Sigmoid colon (tissue), 7 donors: ENCODE results near the gene LGALSL. TPM values are rescaled to one million over a fixed set of nuclear protein-coding genes. Genes with fewer than 3 reads are reported as not detected.

Experiments
- DNase-seq: peaks from one replicate; pipeline ENCODE4 v3.0.0-alpha.2; 2019
- H3K27ac ChIP-seq, 4 donors: fragments of 200-600 bp; sonication (generic); one replicate each; pipeline ENCODE4 v1.5.1; 2016 to 2019; ENCODE audit warnings: mild to moderate bottlenecking in 1 of 4
- H3K27me3 ChIP-seq, 3 donors: fragments of 200-600 bp; sonication (generic); one replicate each; pipeline ENCODE4 v1.5.1; 2019; ENCODE audit warnings: mild to moderate bottlenecking in 1 of 3
- H3K36me3 ChIP-seq, 4 donors: fragments of 200-600 bp; sonication (generic); one replicate each; pipeline ENCODE4 v1.5.1; 2016 to 2019
- H3K4me1 ChIP-seq, 4 donors: fragments of 200-600 bp; sonication (generic); one replicate each; pipeline ENCODE4 v1.5.1; 2017 to 2019
- H3K4me3 ChIP-seq, 4 donors: fragments of 200-600 bp; sonication (generic); one replicate each; pipeline ENCODE4 v1.5.1; 2017 to 2019; ENCODE audit warnings: mild to moderate bottlenecking in 2 of 4, moderate library complexity in 1 of 4
- H3K9me3 ChIP-seq, 4 donors: fragments of 200-600 bp in 3 of 4; sonication (generic) in 3 of 4; one replicate each; pipeline versions ENCODE4 v1.5.1 to v1.6.1; 2013 to 2019
- EP300 ChIP-seq, 4 donors: sonication (generic); formaldehyde crosslinking; IDR thresholded peaks; one replicate each; pipeline ENCODE4 v1.6.1; 2017; ENCODE audit warnings: antibody characterized with exemption in 4 of 4
- POLR2A ChIP-seq, 2 donors: fragments of 450-650 bp; IDR thresholded peaks; one replicate each; pipeline ENCODE4 v1.6.1; 2016; ENCODE audit warnings: antibody characterized with exemption in 2 of 2, mild to moderate bottlenecking in 2 of 2, moderate library complexity in 2 of 2
- POLR2AphosphoS5 ChIP-seq, 4 donors: sonication (generic); formaldehyde crosslinking; IDR thresholded peaks; one replicate each; pipeline ENCODE4 v1.6.1; 2017; ENCODE audit warnings: antibody characterized with exemption in 4 of 4
- WGBS, 2 donors: extraction: QIAGEN DNeasy Blood & Tissue Kit; methylation state at CpG; one replicate each; pipeline ENCODE4 v1.1.7; 2013; 5-methylcytosine and 5-hydroxymethylcytosine counted together
- intact Hi-C: fragments of 100-400 bp; cut with DNase I; formaldehyde crosslinking; loops from one replicate; pipeline ENCODE4 v1.15.1; 2023
- polyA plus RNA-seq, 3 donors: library from polyadenylated mRNA; stranded (reverse); fragments of 200-250 nt; gene quantifications; one replicate each; pipeline ENCODE4 v1.2.3, GENCODE V29; 2013
- total RNA-seq, 4 donors: library from RNA; depleted of rRNA; stranded (reverse); fragments of >200 nt; gene quantifications; one replicate each; pipeline ENCODE4 v1.1.0, GENCODE V29; 2016
- TF ChIP-seq, protein P1 (sequence below), 4 experiments: fragments of 450-650 bp in 3 of 4; fragments of 200-600 bp in 1 of 4; IDR thresholded peaks; one replicate each; pipeline ENCODE4 v1.5.1; 2016 to 2019; ENCODE audit warnings: antibody characterized with exemption in 4 of 4, mild to moderate bottlenecking in 3 of 4, moderate library complexity in 2 of 4
- donor health status: healthy with polysubstance abuse.
- donor health status: Bipolar disorder and iron deficiency.
- donor health status: healthy.

LGALSL gene
- total and polyA plus RNA-seq, 7 donors = 7.1 to 36.0 (median 10.4) TPM

DNA sequence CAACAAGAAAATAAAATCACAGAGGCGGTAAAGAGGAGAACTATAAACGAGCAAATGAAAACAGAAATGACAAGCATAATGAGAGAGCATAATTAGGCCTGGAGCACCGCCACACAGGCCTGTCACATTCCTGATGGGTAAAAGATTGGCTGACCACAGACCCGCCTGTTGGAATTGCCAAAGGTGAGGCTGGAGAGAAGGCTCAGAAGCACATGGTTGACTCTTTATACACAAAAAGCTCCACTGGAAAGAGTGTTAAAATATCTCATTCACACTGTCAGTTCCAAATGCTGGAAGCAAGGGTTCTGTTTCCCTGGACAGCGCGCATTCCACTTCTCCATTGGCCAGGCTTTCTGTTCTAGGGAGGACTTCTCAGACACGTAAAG is 5.9 kb upstream of the LGALSL start:
- no peak for TF ChIP-seq POLR2A (IDR thresholded peaks at IDR 0.05)
- TF ChIP-seq POLR2AphosphoS5 (IDR thresholded peaks at IDR 0.05) = no peak
- TF ChIP-seq, protein P1, sequence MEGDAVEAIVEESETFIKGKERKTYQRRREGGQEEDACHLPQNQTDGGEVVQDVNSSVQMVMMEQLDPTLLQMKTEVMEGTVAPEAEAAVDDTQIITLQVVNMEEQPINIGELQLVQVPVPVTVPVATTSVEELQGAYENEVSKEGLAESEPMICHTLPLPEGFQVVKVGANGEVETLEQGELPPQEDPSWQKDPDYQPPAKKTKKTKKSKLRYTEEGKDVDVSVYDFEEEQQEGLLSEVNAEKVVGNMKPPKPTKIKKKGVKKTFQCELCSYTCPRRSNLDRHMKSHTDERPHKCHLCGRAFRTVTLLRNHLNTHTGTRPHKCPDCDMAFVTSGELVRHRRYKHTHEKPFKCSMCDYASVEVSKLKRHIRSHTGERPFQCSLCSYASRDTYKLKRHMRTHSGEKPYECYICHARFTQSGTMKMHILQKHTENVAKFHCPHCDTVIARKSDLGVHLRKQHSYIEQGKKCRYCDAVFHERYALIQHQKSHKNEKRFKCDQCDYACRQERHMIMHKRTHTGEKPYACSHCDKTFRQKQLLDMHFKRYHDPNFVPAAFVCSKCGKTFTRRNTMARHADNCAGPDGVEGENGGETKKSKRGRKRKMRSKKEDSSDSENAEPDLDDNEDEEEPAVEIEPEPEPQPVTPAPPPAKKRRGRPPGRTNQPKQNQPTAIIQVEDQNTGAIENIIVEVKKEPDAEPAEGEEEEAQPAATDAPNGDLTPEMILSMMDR (IDR thresholded peaks at IDR 0.05) = no peak
- no peak for TF ChIP-seq EP300 (IDR thresholded peaks at IDR 0.05)
- no peak for DNase-seq
- intact Hi-C loops = no loop called here
- WGBS, 2 donors = 81 to 87% methylated on average over 7 of the region's 7 CpGs
- H3K36me3 ChIP-seq = no peaks in the 10 kb centered on the region
- H3K4me1 ChIP-seq = peaks cover 0 to 8% (median 4%) of the 10 kb centered on the region in 4 donors
- no peaks in the 10 kb centered on the region for H3K27me3 ChIP-seq
- no peaks in the 10 kb centered on the region for H3K9me3 ChIP-seq
- no peak overlapping the region for H3K4me3 ChIP-seq
- no peak overlapping the region for H3K27ac ChIP-seq

DNA sequence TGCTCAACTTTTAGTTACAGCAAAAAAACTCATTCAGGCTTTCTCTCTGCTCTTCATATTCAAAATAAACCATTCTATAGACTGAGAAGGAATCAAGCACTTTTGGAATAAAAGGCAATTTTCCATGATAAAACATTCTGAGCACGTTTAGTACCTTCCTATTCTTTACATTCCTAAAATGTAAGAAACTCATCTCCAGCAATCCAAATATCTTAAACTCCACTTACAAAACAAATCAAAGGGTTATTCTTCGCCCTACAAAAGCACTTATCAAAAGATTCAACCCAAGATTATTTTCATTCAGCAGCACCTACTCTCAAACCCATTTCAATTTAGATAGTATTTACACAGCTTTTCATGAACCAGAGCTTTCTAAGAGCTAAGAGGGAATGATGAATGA is 2.9 kb upstream of the LGALSL start:
- no peaks in the 10 kb centered on the region for H3K9me3 ChIP-seq
- H3K4me1 ChIP-seq = peaks cover 0 to 21% (median 15%) of the 10 kb centered on the region in 4 donors
- no peak overlapping the region for H3K4me3 ChIP-seq
- H3K27me3 ChIP-seq = no peaks in the 10 kb centered on the region
- TF ChIP-seq, protein P1 (IDR thresholded peaks at IDR 0.05) = no peak
- TF ChIP-seq EP300 (IDR thresholded peaks at IDR 0.05) (no peak), POLR2A (IDR thresholded peaks at IDR 0.05) (no peak), POLR2AphosphoS5 (IDR thresholded peaks at IDR 0.05) (no peak)
- H3K27ac ChIP-seq = no peak overlapping the region
- peaks cover 0 to 1% (median 0%) of the 10 kb centered on the region in 4 donors for H3K36me3 ChIP-seq
- 93 to 94% methylated on average over 2 of the region's 2 CpGs for WGBS, 2 donors
- intact Hi-C loops = loop anchor here (5.0 kb wide), 2 partner anchors 36 to 71 kb away; partner anchors contain the start of gene AFTPH
- DNase-seq = no peak

DNA sequence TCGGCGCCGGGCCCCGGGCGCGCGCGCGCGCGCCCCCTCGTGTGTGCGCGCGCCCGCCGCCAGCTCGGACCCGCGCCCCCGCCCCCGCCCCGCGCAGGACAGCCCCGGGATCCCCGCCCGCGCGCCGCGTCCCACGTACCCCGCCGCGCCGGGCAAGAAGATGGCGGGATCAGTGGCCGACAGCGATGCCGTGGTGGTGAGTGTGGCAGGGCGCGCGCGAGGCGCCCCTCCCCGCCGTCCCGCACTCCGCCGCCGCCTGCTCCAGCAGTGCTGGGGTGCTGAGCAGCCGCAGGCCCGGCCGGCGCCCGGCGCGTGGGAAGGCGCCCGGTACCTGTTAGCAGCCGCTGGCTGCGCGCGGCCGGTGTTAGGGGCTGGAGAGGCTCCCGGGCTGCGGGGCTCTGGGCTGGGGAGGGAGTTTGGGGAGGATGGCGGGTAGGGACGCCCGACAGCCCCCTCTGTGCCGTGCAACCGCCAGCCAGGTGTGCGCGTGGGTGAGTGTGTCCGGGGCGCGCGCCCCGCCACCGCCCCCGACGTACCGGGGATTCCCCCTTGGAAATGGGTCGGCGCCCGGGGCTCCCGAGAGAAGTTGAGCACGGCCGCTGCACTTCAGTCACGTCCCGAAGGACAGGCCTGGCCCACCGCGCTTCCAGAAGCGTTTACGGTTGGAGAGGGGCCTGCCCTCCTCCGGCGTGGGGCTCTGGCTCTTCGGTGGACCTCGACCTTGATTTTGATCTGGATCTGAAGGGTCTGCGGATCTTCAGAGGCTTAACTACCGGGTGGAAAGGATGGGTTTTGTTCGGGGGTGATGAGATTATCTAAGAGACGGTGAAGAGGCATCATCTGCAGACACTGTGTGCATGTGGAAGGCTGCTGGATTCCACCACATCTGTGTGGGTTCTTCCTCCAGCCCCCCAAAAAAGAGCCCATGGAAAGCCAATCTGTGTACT is 697 bp downstream of the LGALSL start:
- Histone ChIP-seq H3K36me3 (peaks cover 0 to 37% (median 7%) of the 10 kb centered on the region in 4 donors), H3K27ac (peak overlapping the region; percentile 94 to 98 (median 97)), H3K9me3 (no peaks in the 10 kb centered on the region), H3K27me3 (no peaks in the 10 kb centered on the region), H3K4me3 (peak overlapping the region; percentile 58 to 92 (median 90)), H3K4me1 (peaks cover 0 to 21% (median 15%) of the 10 kb centered on the region in 4 donors)
- peak; percentile 77 for DNase-seq
- intact Hi-C loops = loop anchor here (2.0 to 5.0 kb wide), 3 partner anchors 33 to 68 kb away; partner anchors contain the start of gene AFTPH
- WGBS, 2 donors = 2 to 6% methylated on average over 103 of the region's 103 CpGs
- no peak for TF ChIP-seq POLR2AphosphoS5 (IDR thresholded peaks at IDR 0.05)
- TF ChIP-seq, protein P1 (IDR thresholded peaks at IDR 0.05) = no peak
- TF ChIP-seq POLR2A (IDR thresholded peaks at IDR 0.05) = no peak

- Histone ChIP-seq H3K4me1 (peaks cover 0 to 21% (median 15%) of the 10 kb centered on the region in 4 donors), H3K36me3 (peaks cover 0 to 45% (median 7%) of the 10 kb centered on the region in 4 donors), H3K4me3 (peak overlapping the region in 2 of 4 donors; percentile 58 to 92), H3K27ac (peak overlapping the region; percentile 94 to 98 (median 97)), H3K27me3 (no peaks in the 10 kb centered on the region), H3K9me3 (no peaks in the 10 kb centered on the region)
- intact Hi-C loops = loop anchor here (2.0 kb wide), 1 partner anchor 51 kb away; no protein-coding TSS in a partner anchor
- TF ChIP-seq, protein P1 (IDR thresholded peaks at IDR 0.05) = no peak
- no peak for TF ChIP-seq POLR2A (IDR thresholded peaks at IDR 0.05)
- TF ChIP-seq EP300 (IDR thresholded peaks at IDR 0.05) = no peak
- TF ChIP-seq POLR2AphosphoS5 (IDR thresholded peaks at IDR 0.05) = no peak
- DNase-seq = no peak
- 63 to 85% methylated on average over 2 of the region's 2 CpGs for WGBS, 2 donors
These were observed 1.6 kb downstream of the LGALSL start for GRCh38 chr2:64455545-64455944.
